ACHN (cell line): ENCODE measurements around the gene GLIS1.
A peak's percentile ranks its signal among the peaks of the same experiment; 100 is the strongest.

ENCODE experiments used
- DNase-seq: peaks from one replicate; pipeline ENCODE4 v3.0.0-alpha.2; 2015
- in situ Hi-C: cut with HindIII; loops from 2 replicates; pipeline ENCODE4 v1.10.0; 2017; ENCODE audit warnings: low sequenced_read_pairs, low pct_ligation_motif_present, low pct_unique_long_range_greater_than_20kb

The GLIS1 gene

GRCh38 chr1:53485478-53486394 lies 253.2 kb downstream of the GLIS1 start:
- in situ Hi-C loops = no loop called here
- peak; percentile 67 for DNase-seq

- in situ Hi-C loops = no loop called here
- no peak for DNase-seq
Measured at GRCh38 chr1:53484705-53485477, 254.1 kb downstream of the GLIS1 start.

- in situ Hi-C loops = no loop called here
- no peak for DNase-seq
Measured at GRCh38 chr1:53483656-53484055, 255.3 kb downstream of the GLIS1 start.

GRCh38 chr1:53483170-53483569 lies 255.8 kb downstream of the GLIS1 start:
- DNase-seq = no peak
- in situ Hi-C loops = no loop called here

- no peak for DNase-seq
- in situ Hi-C loops = no loop called here
Measured at GRCh38 chr1:53482441-53483153, 256.4 kb downstream of the GLIS1 start.

- in situ Hi-C loops = no loop called here
- no peak for DNase-seq
Measured at GRCh38 chr1:53481456-53481855, 257.5 kb downstream of the GLIS1 start.

GRCh38 chr1:53480678-53481077 lies 258.3 kb downstream of the GLIS1 start:
- in situ Hi-C loops = no loop called here

GRCh38 chr1:53478502-53478818 lies 260.5 kb downstream of the GLIS1 start:
- no peak for DNase-seq
- in situ Hi-C loops = no loop called here

More at GRCh38 chr1:53480678-53481077, 258.3 kb downstream of the GLIS1 start:
- no peak for DNase-seq

GRCh38 chr1:53477651-53478501 lies 261.1 kb downstream of the GLIS1 start:
- no peak for DNase-seq
- in situ Hi-C loops = no loop called here

- in situ Hi-C loops = no loop called here
- DNase-seq = no peak
Measured at GRCh38 chr1:53476579-53476978, 262.4 kb downstream of the GLIS1 start.

- in situ Hi-C loops = no loop called here
Measured at GRCh38 chr1:53475664-53476063, 263.3 kb downstream of the GLIS1 start.

GRCh38 chr1:53473463-53473862 lies 265.5 kb downstream of the GLIS1 start:
- in situ Hi-C loops = loop anchor here (25.0 kb wide), 1 partner anchor 289 kb away; no protein-coding TSS in a partner anchor
- DNase-seq = peak; percentile 4

More at GRCh38 chr1:53475664-53476063, 263.3 kb downstream of the GLIS1 start:
- no peak for DNase-seq

GRCh38 chr1:53471000-53471399 lies 268.0 kb downstream of the GLIS1 start:
- in situ Hi-C loops = loop anchor here (25.0 kb wide), 1 partner anchor 291 kb away; no protein-coding TSS in a partner anchor
- no peak for DNase-seq

GRCh38 chr1:53470584-53470983 lies 268.4 kb downstream of the GLIS1 start:
- no peak for DNase-seq
- in situ Hi-C loops = loop anchor here (25.0 kb wide), 1 partner anchor 292 kb away; no protein-coding TSS in a partner anchor

- in situ Hi-C loops = loop anchor here (25.0 kb wide), 1 partner anchor 292 kb away; no protein-coding TSS in a partner anchor
- DNase-seq = no peak
Measured at GRCh38 chr1:53470155-53470554, 268.8 kb downstream of the GLIS1 start.

GRCh38 chr1:53469373-53469772 lies 269.6 kb downstream of the GLIS1 start:
- in situ Hi-C loops = loop anchor here (25.0 kb wide), 1 partner anchor 293 kb away; no protein-coding TSS in a partner anchor
- no peak for DNase-seq

- in situ Hi-C loops = loop anchor here (25.0 kb wide), 1 partner anchor 294 kb away; no protein-coding TSS in a partner anchor
- DNase-seq = no peak
Measured at GRCh38 chr1:53468374-53468773, 270.6 kb downstream of the GLIS1 start.

GRCh38 chr1:53467391-53467790 lies 271.6 kb downstream of the GLIS1 start:
- in situ Hi-C loops = loop anchor here (25.0 kb wide), 1 partner anchor 295 kb away; no protein-coding TSS in a partner anchor

More at GRCh38 chr1:53467391-53467790, 271.6 kb downstream of the GLIS1 start:
- DNase-seq = no peak
